Spleen (tissue), 11 donors: ENCODE data around the gene HPS4. TPM values are rescaled to one million over a fixed set of nuclear protein-coding genes. Genes with fewer than 3 reads are reported as not detected.

Experiments
- DNase-seq: peaks from one replicate; pipeline ENCODE4 v3.0.0-alpha.2; 2020
- H3K27ac ChIP-seq, 8 donors: fragments of 200-600 bp; sonication (generic) in 7 of 8; 1 replicate in 4 of 8; 2 replicates in 4 of 8; pipeline versions ENCODE4 v1.5.0 to v1.8.0; 2016 to 2021; ENCODE audit warnings: inconsistent platforms in 4 of 8, mild to moderate bottlenecking in 4 of 8, moderate library complexity in 1 of 8
- H3K27me3 ChIP-seq, 7 donors: fragments of 200-600 bp; sonication (generic) in 6 of 7; replicated peaks in 1 of 7; 1 replicate in 4 of 7; 2 replicates in 3 of 7; pipeline versions ENCODE4 v1.5.0 to v1.8.0; 2016 to 2021; ENCODE audit warnings: inconsistent platforms in 3 of 7, mild to moderate bottlenecking in 1 of 7
- H3K36me3 ChIP-seq, 6 donors: fragments of 200-600 bp; sonication (generic) in 5 of 6; 1 replicate in 4 of 6; 2 replicates in 2 of 6; pipeline versions ENCODE4 v1.5.0 to v1.8.0; 2016 to 2021; ENCODE audit warnings: inconsistent platforms in 2 of 6
- H3K4me1 ChIP-seq, 6 donors: fragments of 200-600 bp; sonication (generic) in 5 of 6; 1 replicate in 3 of 6; 2 replicates in 3 of 6; pipeline versions ENCODE4 v1.5.0 to v1.8.0; 2016 to 2021; ENCODE audit warnings: inconsistent platforms in 3 of 6
- H3K4me3 ChIP-seq, 8 donors: fragments of 200-600 bp; sonication (generic) in 7 of 8; 1 replicate in 4 of 8; 2 replicates in 4 of 8; pipeline versions ENCODE4 v1.5.0 to v1.8.0; 2016 to 2021; ENCODE audit warnings: inconsistent platforms in 4 of 8, mild to moderate bottlenecking in 4 of 8, moderate library complexity in 2 of 8
- H3K9me3 ChIP-seq, 8 donors: fragments of 200-600 bp; sonication (generic) in 7 of 8; 1 replicate in 4 of 8; 2 replicates in 4 of 8; pipeline versions ENCODE4 v1.5.0 to v1.8.0; 2016 to 2021; ENCODE audit warnings: inconsistent platforms in 4 of 8
- POLR2A ChIP-seq, 3 donors: fragments of 450-650 bp; IDR thresholded peaks; one replicate each; pipeline ENCODE4 v1.5.1; 2017; ENCODE audit warnings: antibody characterized with exemption in 3 of 3, mild to moderate bottlenecking in 1 of 3
- POLR2AphosphoS5 ChIP-seq, 3 donors: sonication (generic); formaldehyde crosslinking; IDR thresholded peaks; one replicate each; pipeline ENCODE4 v1.5.1; 2017; ENCODE audit warnings: antibody characterized with exemption in 3 of 3
- WGBS, 5 donors: extraction: QIAGEN DNeasy Blood & Tissue Kit in 3 of 5; methylation state at CpG; one replicate each; pipeline versions ENCODE4 v1.1.5 to v1.1.7; 2013 to 2018; 5-methylcytosine and 5-hydroxymethylcytosine counted together
- intact Hi-C: fragments of 100-400 bp; cut with DNase I; formaldehyde crosslinking; loops from one replicate; pipeline ENCODE4 v1.15.0; 2023; ENCODE audit warnings: low total_unique reads
- polyA plus RNA-seq, 3 donors: library from polyadenylated mRNA; stranded (reverse); fragments of 200-250 nt; gene quantifications; one replicate each; pipeline ENCODE4 v1.2.1, GENCODE V29; 2013
- total RNA-seq, 7 donors: library from RNA; depleted of rRNA in 3 of 7; stranded (reverse); fragments of >200 nt in 3 of 7; fragmentation: NEBNext Ultra II Directional in 4 of 7; extraction: Animal tissue kit (Norgen Biotek cat#: 25700) in 4 of 7; gene quantifications; one replicate each; pipeline versions ENCODE4 v1.1.0 to v1.2.1, GENCODE V29; 2016 to 2021
- TF ChIP-seq, protein P1 (sequence below), 11 experiments: fragments of 200-600 bp in 7 of 11; fragments of 450-650 bp in 4 of 11; sonication (generic) in 4 of 11; IDR thresholded peaks in 8 of 11; conservative IDR thresholded peaks in 3 of 11; 1 replicate in 7 of 11; 2 replicates in 4 of 11; pipeline versions ENCODE4 v1.4.0 to v1.8.0; 2016 to 2021; ENCODE audit warnings: antibody characterized with exemption in 11 of 11, inconsistent platforms in 4 of 11, mild to moderate bottlenecking in 1 of 11
- donor health status: healthy with polysubstance abuse.
- donor health status: DM: no; HTN: no; CAD: no; lungs with moderate emphysema.
- donor health status: DM: no; HTN: no; CAD: no.
- donor health status: Bipolar disorder and iron deficiency.
- donor health status: healthy.
- donor health status: DM: no; HTN: no; CAD: no.
- donor health status: DM: yes; HTN: yes; CAD: no.

HPS4 gene
- total and polyA plus RNA-seq, 10 donors, result 15.2 to 56.6 (median 37.5) TPM

DNA sequence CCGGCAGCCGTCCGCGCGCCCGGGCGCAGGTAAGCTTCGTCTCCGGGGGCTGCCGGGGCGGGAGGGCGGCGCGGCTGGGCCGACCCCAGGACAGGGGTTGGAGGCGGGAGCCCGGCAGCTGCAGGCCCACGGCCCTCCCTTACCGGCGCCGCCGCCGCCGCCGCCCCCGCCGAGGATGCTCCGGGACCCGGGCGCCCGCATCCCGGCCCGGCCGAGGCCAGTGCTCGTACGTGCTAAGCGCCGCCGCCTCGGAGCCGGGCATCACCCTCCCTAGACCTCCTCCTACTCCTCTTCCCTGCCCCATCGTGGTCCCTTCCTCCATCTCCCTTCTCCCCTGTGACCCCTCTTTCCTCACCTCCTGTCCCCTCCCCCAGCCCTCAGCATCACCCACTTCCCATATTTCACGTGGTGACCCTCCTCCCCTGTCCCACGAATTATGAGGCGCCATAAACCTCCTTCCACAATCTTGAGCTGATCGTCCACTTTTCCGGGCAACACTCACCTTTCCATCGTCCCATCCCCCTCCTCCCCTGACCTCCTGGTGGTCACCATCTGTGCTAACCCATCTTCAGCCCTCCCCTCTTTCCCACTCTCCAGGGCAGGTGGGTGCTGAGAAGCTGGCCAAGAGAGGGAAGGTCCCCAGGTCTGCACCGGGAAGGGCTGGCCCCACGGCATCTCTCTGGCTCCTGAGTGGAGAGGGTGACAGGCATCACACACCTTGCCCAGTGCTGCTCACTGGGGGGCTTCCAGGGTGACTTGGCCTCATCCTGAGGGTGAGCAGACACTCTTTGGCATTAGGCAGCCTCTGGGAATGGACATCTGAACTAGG lies 53.9 kb downstream of the HPS4 start:
- Histone ChIP-seq H3K9me3 (no peaks in the 10 kb centered on the region), H3K36me3 (peaks cover 0 to 14% (median 7%) of the 10 kb centered on the region in 6 donors), H3K4me1 (peaks cover 19 to 59% (median 43%) of the 10 kb centered on the region in 6 donors), H3K27me3 (no peaks in the 10 kb centered on the region), H3K4me3 (peak overlapping the region; percentile 23 to 92 (median 53)), H3K27ac (peak overlapping the region; percentile 19 to 95 (median 90))
- no peak for TF ChIP-seq POLR2A (IDR thresholded peaks at IDR 0.05)
- TF ChIP-seq, protein P1, sequence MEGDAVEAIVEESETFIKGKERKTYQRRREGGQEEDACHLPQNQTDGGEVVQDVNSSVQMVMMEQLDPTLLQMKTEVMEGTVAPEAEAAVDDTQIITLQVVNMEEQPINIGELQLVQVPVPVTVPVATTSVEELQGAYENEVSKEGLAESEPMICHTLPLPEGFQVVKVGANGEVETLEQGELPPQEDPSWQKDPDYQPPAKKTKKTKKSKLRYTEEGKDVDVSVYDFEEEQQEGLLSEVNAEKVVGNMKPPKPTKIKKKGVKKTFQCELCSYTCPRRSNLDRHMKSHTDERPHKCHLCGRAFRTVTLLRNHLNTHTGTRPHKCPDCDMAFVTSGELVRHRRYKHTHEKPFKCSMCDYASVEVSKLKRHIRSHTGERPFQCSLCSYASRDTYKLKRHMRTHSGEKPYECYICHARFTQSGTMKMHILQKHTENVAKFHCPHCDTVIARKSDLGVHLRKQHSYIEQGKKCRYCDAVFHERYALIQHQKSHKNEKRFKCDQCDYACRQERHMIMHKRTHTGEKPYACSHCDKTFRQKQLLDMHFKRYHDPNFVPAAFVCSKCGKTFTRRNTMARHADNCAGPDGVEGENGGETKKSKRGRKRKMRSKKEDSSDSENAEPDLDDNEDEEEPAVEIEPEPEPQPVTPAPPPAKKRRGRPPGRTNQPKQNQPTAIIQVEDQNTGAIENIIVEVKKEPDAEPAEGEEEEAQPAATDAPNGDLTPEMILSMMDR (IDR thresholded peaks at IDR 0.05 in 8 of 11, conservative IDR thresholded peaks at IDR 0.05 in 3 of 11), result no peak
- no peak for TF ChIP-seq POLR2AphosphoS5 (IDR thresholded peaks at IDR 0.05)
- WGBS, 5 donors, result 6 to 13% (median 10%) methylated on average over 27 to 50 of the region's 50 CpGs
- DNase-seq, result no peak
- intact Hi-C loops, result no loop called here

DNA sequence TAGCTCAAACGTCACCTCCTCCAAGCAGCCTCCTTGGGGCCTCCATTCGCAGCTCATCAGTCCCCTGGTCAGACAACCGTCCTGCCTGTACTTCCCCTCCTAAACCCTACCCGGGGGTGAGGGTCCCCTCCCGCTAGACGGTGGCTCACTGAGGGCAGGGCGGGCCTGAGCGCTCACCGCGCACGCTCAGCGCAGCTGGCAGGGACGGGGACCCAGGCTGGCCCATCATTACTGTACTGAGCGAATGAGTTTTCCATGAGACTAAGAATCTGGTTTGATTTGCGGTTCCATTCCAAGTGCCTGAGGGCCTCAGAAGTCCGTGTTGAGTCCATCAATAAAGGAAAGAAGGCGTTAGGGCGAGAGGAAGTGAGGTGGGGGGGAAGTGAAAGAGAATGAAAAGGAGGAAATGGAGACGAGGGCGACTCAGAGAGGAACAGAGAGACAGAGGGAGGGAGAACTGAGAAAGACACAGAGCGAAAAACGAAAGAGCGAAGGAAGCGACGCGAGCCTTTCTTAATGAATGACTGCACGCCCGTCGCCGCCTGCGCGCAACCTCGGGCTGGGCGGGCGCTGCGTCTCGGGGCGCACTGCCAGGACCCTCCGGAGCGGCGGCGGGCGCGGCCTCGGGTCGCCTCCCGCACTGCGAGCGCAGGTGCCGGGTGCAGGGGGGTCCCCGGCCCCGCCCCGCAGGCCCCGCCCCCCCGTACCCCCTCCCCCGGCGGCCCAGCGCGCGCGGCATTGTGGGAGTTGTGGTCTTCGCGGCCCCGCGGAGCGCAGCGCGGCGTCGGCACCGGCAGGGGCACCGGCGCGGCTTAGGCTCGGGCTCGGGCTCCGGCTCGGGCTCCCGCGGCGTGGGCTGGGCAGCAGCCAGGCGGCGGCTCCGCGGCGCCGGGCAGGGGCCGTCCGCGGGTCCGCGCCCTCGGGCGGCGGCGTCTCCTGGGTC lies 54.8 kb downstream of the HPS4 start, which contains the start of gene ASPHD2:
TSS of gene ASPHD2 (plus strand) at position 746 of the 943 bp plus-strand sequence. CDS start 4,356 bp downstream, outside the sequence.
- TF ChIP-seq POLR2AphosphoS5 (IDR thresholded peaks at IDR 0.05) (peak; percentile 85 to 91 (median 89)), POLR2A (IDR thresholded peaks at IDR 0.05) (peak in 1 of 3 donors; percentile 60)
- TF ChIP-seq, protein P1 (IDR thresholded peaks at IDR 0.05 in 8 of 11, conservative IDR thresholded peaks at IDR 0.05 in 3 of 11), result peak in 1 of 11 experiments; percentile 23
- peaks cover 0 to 5% (median 2%) of the 10 kb centered on the region in 6 donors for H3K36me3 ChIP-seq
- intact Hi-C loops, result no loop called here
- peak; percentile 93 for DNase-seq
- peaks cover 0 to 4% (median 0%) of the 10 kb centered on the region in 7 donors for H3K27me3 ChIP-seq
- peaks cover 19 to 53% (median 43%) of the 10 kb centered on the region in 6 donors for H3K4me1 ChIP-seq
- peak within 1 kb of the TSS; percentile 23 to 92 (median 60) for H3K4me3 ChIP-seq
- peaks cover 0 to 5% (median 1%) of the 10 kb centered on the region in 8 donors for H3K9me3 ChIP-seq
- 0 to 1% (median 1%) methylated on average over 47 to 96 of the region's 96 CpGs for WGBS, 5 donors
- H3K27ac ChIP-seq, result peak within 1 kb of the TSS; percentile 85 to 95 (median 90)

DNA sequence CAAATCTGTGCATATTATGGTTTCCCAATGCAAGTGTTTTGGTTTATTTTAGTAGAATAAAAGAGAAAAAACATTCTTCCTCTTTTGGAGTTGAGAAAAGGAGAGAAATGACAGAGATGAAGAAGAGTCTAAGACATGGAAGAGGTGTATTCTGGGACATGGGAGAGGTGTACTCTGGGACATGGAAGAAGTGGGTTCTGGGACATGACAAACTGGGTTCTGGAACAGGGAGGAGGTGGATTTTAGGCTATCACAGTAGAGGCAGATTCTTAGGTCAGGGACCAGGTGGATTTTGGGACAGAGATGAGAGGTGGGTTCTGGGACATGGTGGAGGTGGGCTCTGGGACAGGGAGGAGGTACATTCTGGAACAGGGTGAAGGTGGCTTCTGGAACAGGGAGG lies 56.7 kb downstream of the HPS4 start:
- H3K36me3 ChIP-seq, result no peaks in the 10 kb centered on the region

More for the DNA sequence above, 56.7 kb downstream of the HPS4 start:
- Histone ChIP-seq H3K27ac (no peak overlapping the region), H3K4me1 (peaks cover 16 to 35% (median 31%) of the 10 kb centered on the region in 6 donors), H3K27me3 (peaks cover 0 to 8% (median 0%) of the 10 kb centered on the region in 7 donors), H3K9me3 (peaks cover 0 to 23% (median 18%) of the 10 kb centered on the region in 8 donors), H3K4me3 (no peak overlapping the region)
- intact Hi-C loops, result no loop called here
- TF ChIP-seq POLR2AphosphoS5 (IDR thresholded peaks at IDR 0.05) (no peak), POLR2A (IDR thresholded peaks at IDR 0.05) (no peak)
- TF ChIP-seq, protein P1 (IDR thresholded peaks at IDR 0.05 in 8 of 11, conservative IDR thresholded peaks at IDR 0.05 in 3 of 11), result no peak
- DNase-seq, result no peak
